Smooth muscle cell (in vitro differentiated cells): Measurements from ENCODE around the gene PFKFB4. TPM values are rescaled to one million over a fixed set of nuclear protein-coding genes. Genes with fewer than 3 reads are reported as not detected.

Source experiments
- DNase-seq: peaks from one replicate; lab custom pipeline; 2025; ENCODE audit not compliant: unreplicated experiment; lab: John Stamatoyannopoulos, UW
- H2AFZ ChIP-seq: fragments of 200-600 bp; sonication (generic); 2 replicates; pipeline ENCODE4 v1.6.0; 2016; ENCODE audit warnings: antibody characterized with exemption, low read depth, mild to moderate bottlenecking
- H3F3A ChIP-seq: fragments of 200-600 bp; sonication (generic); 2 replicates; pipeline ENCODE4 v1.6.0; 2017; ENCODE audit warnings: antibody characterized with exemption, low read depth
- H3K27ac ChIP-seq: fragments of 200-600 bp; sonication (generic); 2 replicates; pipeline ENCODE4 v1.5.1; 2016; ENCODE audit warnings: low read depth, mild to moderate bottlenecking
- H3K27me3 ChIP-seq: fragments of 200-600 bp; sonication (generic); 2 replicates; pipeline ENCODE4 v1.6.1; 2016; ENCODE audit warnings: low read depth, mild to moderate bottlenecking
- H3K36me3 ChIP-seq: fragments of 200-600 bp; sonication (generic); 2 replicates; pipeline ENCODE4 v1.5.1; 2016; ENCODE audit warnings: low read depth
- H3K4me1 ChIP-seq: fragments of 200-600 bp; sonication (generic); 2 replicates; pipeline ENCODE4 v1.5.1; 2016; ENCODE audit warnings: low read depth
- H3K4me2 ChIP-seq: fragments of 200-600 bp; sonication (generic); 2 replicates; pipeline ENCODE4 v1.6.0; 2016; ENCODE audit warnings: mild to moderate bottlenecking
- H3K4me3 ChIP-seq: fragments of 200-600 bp; sonication (generic); 2 replicates; pipeline ENCODE4 v1.5.1; 2016; ENCODE audit warnings: mild to moderate bottlenecking
- H3K79me2 ChIP-seq: fragments of 200-600 bp; sonication (generic); 2 replicates; pipeline ENCODE4 v1.6.0; 2016; ENCODE audit warnings: low read depth, mild to moderate bottlenecking
- H3K9ac ChIP-seq: fragments of 200-600 bp; sonication (generic); 2 replicates; pipeline ENCODE4 v1.6.0; 2016; ENCODE audit warnings: low read depth
- H3K9me3 ChIP-seq: fragments of 200-600 bp; sonication (generic); replicated peaks from 2 replicates; pipeline ENCODE4 v1.5.1; 2016; ENCODE audit warnings: low read depth
- H4K20me1 ChIP-seq: fragments of 200-600 bp; sonication (generic); 2 replicates; pipeline ENCODE4 v1.6.0; 2016; ENCODE audit warnings: low read depth
- CTCF ChIP-seq: fragments of 200-600 bp; sonication (generic); IDR thresholded peaks from 2 replicates; pipeline ENCODE4 v1.5.1; 2017; ENCODE audit warnings: borderline replicate concordance, mild to moderate bottlenecking, antibody characterized with exemption; ENCODE audit not compliant: insufficient read depth, poor library complexity, severe bottlenecking
- WGBS: methylation state at CpG from one replicate; pipeline ENCODE4 v1.1.7; 2016; ENCODE audit warnings: low lambda C conversion rate; 5-methylcytosine and 5-hydroxymethylcytosine counted together
- polyA plus RNA-seq: library from polyadenylated mRNA; unstranded; fragments of >200 nt; fragmentation: Nextera tagmentation; extraction: Ambion mirVana; gene quantifications from 2 replicates; pipeline ENCODE4 v1.2.1, GENCODE V29; 2016
- total RNA-seq: library from RNA; depleted of rRNA; stranded (reverse); fragments of >200 nt; gene quantifications from 2 replicates; pipeline ENCODE4 v1.2.3, GENCODE V29; 2014

PFKFB4 gene
- total and polyA plus RNA-seq, 2 experiments from 2014 or later = 37.4 to 48.8 TPM

GRCh38 chr3:48503401-48504050 lies 53.1 kb downstream of the PFKFB4 start:
- peak; percentile 21 for DNase-seq
- peak overlapping the region; percentile 70 for H3K4me3 ChIP-seq
- H4K20me1 ChIP-seq = no peaks in the 10 kb centered on the region
- no peak for TF ChIP-seq CTCF
- WGBS = 5% methylated on average over 10 of the region's 26 CpGs
- H3K27ac ChIP-seq = peak overlapping the region; percentile 45
- H3K4me1 ChIP-seq = peaks cover 5% of the 10 kb centered on the region
- H3K9ac ChIP-seq = peak overlapping the region; percentile 57
- H3F3A ChIP-seq = peaks cover 7% of the 10 kb centered on the region
- H3K27me3 ChIP-seq = no peaks in the 10 kb centered on the region
- peak overlapping the region; percentile 96 for H3K4me2 ChIP-seq
- no peaks in the 10 kb centered on the region for H3K36me3 ChIP-seq
- no peaks in the 10 kb centered on the region for H3K79me2 ChIP-seq
- peak overlapping the region; percentile 69 for H2AFZ ChIP-seq
- H3K9me3 ChIP-seq = no peaks in the 10 kb centered on the region

DNA sequence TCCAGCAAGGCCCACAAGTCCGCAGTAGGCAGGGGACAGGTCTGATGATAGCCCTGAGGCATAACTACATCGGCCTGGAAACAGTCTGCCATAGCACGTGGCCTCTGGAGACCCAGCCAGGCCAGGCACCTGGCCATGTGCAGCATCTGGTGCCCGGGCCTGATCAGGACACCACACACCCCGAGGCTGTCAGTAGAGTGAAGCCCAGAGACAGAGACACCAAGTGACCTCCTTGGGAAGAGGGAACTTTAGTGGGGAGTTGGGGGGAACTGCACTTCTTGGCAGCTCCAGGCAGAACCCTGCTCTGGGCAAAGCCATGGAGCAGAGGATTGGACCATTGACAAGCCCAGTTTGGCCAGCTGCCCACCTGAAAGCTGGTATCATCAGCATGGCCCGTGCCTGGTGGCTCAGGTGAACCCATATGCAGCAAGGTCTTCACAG lies 53.9 kb downstream of the PFKFB4 start:
- Histone ChIP-seq H3K9ac (no peak overlapping the region), H2AFZ (no peak overlapping the region), H3F3A (peaks cover 7% of the 10 kb centered on the region), H4K20me1 (peaks cover 5% of the 10 kb centered on the region), H3K36me3 (no peaks in the 10 kb centered on the region), H3K27me3 (no peaks in the 10 kb centered on the region), H3K9me3 (no peaks in the 10 kb centered on the region), H3K4me3 (no peak overlapping the region), H3K4me1 (peaks cover 5% of the 10 kb centered on the region), H3K79me2 (no peaks in the 10 kb centered on the region), H3K4me2 (peak overlapping the region; percentile 96), H3K27ac (peak overlapping the region; percentile 45)
- no peak for DNase-seq
- TF ChIP-seq CTCF = no peak
- 89% methylated on average over 6 of the region's 6 CpGs for WGBS

- no peak overlapping the region for H3K27ac ChIP-seq
- no peaks in the 10 kb centered on the region for H3K36me3 ChIP-seq
- H3K4me1 ChIP-seq = peaks cover 5% of the 10 kb centered on the region
- H4K20me1 ChIP-seq = peaks cover 5% of the 10 kb centered on the region
- H3F3A ChIP-seq = peaks cover 4% of the 10 kb centered on the region
- H3K4me3 ChIP-seq = no peak overlapping the region
- no peaks in the 10 kb centered on the region for H3K9me3 ChIP-seq
- no peaks in the 10 kb centered on the region for H3K27me3 ChIP-seq
- H3K9ac ChIP-seq = no peak overlapping the region
- TF ChIP-seq CTCF = no peak
- H3K4me2 ChIP-seq = no peak overlapping the region
- WGBS = 89% methylated on average over 5 of the region's 5 CpGs
- H3K79me2 ChIP-seq = no peaks in the 10 kb centered on the region
- no peak overlapping the region for H2AFZ ChIP-seq
- DNase-seq = no peak
These were observed 54.5 kb downstream of the PFKFB4 start for GRCh38 chr3:48502121-48502520.

DNA sequence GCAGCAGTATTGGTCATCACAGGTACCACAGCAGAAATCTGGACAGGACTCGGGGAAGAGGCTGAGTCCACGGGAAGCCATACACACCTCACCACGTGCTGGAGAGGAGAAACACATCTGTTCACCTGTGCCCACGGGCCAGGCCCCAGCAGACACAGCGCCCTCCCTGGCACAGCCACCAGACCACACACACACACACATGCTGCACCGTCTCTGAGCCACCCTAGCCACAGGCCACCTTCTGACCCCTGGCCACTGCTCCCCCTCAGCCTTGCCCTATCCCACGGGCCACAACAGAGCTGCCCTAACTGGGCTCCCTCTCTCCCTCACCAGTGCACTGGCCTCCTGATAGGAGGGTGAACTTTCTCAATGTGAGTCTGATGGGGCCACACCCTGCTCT lies 55.4 kb downstream of the PFKFB4 start:
- no peaks in the 10 kb centered on the region for H3K9me3 ChIP-seq
- H4K20me1 ChIP-seq = peaks cover 5% of the 10 kb centered on the region
- no peak for DNase-seq
- no peaks in the 10 kb centered on the region for H3K27me3 ChIP-seq
- H3K4me1 ChIP-seq = peaks cover 5% of the 10 kb centered on the region
- no peak for TF ChIP-seq CTCF
- 87% methylated on average over 7 of the region's 7 CpGs for WGBS
- H3K79me2 ChIP-seq = no peaks in the 10 kb centered on the region
- no peak overlapping the region for H3K9ac ChIP-seq
- no peaks in the 10 kb centered on the region for H3K36me3 ChIP-seq
- H3K27ac ChIP-seq = no peak overlapping the region
- no peak overlapping the region for H3K4me3 ChIP-seq
- no peak overlapping the region for H2AFZ ChIP-seq
- H3K4me2 ChIP-seq = no peak overlapping the region
- H3F3A ChIP-seq = peaks cover 3% of the 10 kb centered on the region
